Inflammatory macrophage treated with lipopolysaccharide for 4 hours (primary cell): ENCODE results near the gene RSPH6A.
A peak's percentile ranks its signal among the peaks of the same experiment; 100 is the strongest.
"Not testable (repeated sequence)": the region's sequence is repeated elsewhere in the genome, so short reads cannot be mapped to it uniquely, and the experiment has no call there.

ENCODE experiments used
- DNase-seq: peaks from one replicate; pipeline ENCODE4 v3.0.0-alpha.2; 2020

RSPH6A gene

DNA sequence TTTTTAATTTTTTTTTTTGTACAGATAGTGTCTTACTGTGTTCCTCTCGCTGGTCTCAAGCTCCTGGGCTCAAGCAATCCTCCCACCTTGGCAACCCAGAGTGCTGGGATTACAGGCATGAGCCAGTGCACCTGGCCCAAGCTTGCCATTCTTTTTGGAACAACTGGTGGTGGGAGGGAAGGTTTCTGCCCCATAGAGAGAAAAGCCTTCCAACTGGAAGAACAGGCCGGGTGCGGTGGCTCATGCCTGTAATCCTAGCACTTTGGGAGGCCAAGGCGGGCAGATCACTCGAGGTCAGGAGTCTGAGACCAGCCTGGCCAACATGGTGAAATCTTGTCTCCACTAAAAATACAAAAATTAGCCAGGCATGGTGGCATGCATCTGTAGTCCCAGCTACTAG, 15.6 kb downstream of the RSPH6A start:
- not testable (repeated sequence) for DNase-seq

DNA sequence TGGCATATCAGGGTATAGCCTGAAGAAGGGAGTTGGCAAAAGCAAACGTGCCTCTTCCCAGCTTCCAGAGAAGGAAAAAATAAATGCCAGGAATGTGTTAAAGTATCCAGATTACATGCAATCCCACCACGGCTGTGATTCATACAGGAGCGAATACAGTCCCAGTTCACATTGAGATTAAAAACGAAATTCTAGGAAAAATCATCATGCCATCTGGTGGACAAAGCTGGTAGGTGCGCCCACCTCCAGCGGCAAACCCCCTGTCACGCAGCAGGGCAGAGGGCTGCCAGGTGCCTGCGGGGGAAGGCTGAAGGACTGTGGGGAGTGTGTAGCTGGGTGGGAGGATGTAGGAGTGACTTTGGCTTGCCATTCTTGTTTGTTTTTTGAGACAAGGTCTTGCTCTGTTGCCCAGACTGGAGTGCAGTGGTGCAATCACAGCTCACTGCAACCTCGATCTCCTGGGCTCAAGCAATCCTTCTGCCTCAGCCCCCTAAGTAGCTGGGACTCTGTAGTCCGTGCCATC, 16.1 kb downstream of the RSPH6A start:
- peak; percentile 46 for DNase-seq

DNA sequence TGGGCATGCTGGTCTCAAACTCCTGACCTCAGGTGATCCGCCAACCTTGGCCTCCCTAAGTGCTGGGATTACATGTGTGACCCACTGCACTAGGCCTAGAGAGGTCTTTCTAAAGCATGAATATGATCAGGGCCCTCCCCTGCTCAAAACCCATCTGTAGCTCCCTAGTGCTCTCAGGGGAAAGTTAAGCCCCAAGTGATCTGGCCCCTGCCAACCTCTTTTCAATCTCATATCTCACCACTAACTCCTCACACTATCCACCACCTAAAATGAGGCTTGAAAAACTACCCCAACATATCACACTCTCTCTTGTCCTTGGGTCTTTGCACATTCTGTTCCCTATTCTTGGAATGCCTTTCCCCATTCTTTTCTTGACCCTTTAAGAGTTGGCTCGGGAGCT, 20.5 kb downstream of the RSPH6A start:
- no peak for DNase-seq

DNA sequence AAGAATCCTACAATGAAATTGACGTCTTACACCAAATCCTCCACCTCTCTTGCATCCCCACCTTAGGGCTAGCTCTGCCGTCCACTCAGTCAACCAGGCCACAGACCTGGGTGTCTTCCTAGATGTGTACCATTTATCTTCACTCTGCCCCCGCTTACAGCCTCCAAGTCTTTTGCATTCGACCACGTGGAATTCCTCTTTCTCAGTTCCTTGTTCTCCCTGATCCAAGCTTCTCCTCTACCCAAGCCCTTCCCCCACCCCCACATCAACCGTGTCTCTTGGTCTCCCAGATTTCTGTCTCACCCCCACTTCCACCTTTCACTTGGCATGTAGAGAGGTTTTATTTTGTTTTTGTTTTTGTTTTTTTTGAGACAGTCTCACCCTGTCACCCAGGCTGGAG, 21.2 kb downstream of the RSPH6A start:
- peak; percentile 63 for DNase-seq

DNA sequence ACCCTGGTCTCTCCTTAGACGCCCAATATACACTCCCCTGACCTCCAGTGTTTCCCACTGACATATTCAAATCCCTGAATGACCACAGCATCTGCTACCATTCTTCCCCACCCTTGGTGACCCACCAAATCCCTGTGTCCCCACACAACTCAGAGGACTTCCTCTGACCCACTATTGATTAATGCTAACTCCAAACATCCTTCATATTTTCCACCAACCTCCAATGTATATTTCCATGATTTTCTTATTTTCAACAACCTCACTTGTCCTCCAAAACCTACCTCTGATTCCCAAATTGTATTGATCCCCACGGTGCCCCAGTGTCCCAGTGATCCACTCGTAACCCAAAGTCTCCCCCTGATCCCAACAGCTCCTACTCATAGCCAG, 21.9 kb downstream of the RSPH6A start:
- no peak for DNase-seq

DNA sequence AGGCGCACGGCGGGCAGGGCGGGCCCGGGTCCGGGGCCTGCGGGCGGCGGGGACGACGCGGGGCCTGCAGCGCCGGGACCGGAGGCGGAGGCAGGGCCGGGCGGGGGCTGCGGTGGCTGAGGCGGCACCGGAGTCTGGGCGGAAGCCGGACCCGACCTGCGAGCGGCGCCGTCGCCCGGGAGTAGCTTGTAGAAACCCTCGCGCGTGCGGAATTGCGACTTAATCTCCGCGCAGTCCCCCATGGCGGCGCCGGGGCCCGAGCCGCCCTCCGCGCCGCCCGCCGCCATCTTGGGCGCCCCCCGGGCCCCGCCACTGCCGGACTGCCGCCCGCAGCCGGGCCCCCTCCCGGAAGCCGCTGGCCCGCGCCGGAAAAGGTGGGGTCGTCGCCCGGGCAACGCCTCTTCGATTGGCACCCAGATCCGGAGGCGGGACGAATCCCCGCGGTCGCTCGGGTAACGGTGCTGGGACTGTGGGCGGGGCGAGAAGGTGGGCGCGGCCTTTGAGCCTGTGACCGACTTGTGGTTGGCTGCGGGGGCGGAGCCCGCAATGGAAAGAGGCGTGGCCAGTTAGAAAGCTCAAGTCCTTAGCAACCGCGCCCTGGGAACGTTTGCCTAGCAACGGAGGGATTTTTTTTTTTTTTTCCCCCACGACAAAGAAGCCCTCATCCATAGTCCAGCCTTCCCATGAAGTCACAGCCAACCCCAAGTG, 22.5 kb downstream of the RSPH6A start, which contains the start of gene DMWD:
DMWD (minus strand) TSS at position 376 of the 708 bp plus-strand sequence; CDS start at position 287, 89 bp downstream.
- DNase-seq = peak; percentile 98

DNA sequence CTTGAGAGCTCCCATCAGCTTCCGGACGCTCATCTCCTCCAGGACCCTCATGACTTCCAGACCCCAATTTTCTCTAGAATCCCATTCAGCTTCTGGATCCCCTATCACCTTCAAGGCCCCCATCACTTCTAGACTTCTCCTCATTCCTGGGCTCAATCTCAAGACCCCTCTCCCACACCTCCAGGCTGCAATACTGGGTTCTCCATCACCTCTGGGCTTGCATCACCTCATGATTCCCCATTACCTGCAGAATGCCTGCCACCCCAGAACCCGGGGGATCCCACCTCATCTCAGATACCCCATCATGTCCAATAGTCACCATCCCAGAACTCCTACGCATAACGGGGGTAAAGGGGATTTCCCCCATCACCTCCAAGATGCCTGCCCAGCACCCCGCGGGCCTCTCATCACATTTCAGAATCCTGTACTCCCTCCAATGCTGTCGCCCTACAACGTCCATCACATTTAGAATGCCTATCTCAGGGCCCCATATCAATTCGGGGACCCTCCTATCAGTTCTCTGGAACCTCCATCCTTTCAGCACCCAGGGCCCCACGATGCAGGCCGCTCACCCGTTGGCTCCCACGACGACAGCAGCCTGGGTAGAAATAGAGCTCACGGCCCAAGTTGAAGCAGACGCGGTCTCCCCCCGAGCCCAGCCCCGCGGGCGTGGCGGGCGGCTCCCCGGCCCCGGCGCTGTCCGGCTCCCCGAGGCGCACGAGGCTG, 23.2 kb downstream of the RSPH6A start:
- no peak for DNase-seq

DNA sequence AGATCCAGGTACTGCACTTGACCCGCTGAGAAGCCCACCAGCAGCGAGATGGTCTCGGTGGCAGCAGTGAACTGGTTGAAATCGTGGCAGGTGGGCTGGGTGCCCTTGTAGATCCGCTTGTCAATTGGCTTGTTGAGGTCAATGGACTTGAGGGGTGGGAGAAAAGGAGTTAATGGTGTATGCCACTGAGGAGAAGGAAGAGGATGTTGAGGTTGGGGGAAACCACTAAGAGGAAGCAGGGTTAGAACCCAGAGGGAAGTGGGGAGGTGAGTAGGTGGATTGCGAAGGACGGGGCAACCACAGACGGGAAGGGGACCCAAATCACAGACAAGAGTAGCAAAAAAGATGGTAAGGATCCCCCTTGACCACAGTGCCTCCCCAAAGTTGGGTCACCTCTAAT, 24.2 kb downstream of the RSPH6A start:
- DNase-seq = peak; percentile 92

DNA sequence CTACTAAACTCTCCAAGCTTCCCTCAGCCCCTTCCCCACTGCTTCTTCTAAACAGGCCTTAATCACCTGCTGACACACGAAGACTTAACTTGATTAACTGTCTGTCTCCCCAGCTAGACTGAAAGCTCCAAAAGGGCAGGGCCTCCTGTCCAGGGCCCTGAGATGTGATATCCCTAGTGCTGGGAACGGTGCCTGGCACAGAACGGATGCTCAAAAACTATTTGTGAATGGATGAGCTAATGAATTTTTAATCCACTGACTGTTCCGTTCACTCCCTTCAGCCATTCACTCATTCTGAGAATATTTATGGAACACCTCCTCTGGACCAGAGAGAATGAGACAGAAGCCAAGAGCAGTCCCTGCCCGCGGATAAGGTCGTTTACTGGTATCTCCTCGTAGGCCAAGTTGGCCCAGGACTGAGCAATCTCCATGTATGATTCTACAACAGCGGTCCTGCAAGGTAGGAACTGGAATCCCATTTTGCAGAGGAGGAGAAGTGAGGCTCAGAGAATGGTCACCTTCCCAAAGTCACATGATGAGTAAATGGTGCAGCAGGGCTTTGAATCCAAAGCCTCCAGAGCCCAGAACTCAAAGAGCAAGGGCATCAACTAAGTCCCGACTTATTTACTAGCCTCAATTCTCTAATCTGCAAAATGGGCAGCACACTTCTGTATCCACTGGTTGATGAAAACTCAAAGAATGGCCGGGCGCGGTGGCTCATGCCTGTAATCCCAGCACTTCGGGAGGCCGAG, 25.9 kb downstream of the RSPH6A start:
- DNase-seq = no peak

DNA sequence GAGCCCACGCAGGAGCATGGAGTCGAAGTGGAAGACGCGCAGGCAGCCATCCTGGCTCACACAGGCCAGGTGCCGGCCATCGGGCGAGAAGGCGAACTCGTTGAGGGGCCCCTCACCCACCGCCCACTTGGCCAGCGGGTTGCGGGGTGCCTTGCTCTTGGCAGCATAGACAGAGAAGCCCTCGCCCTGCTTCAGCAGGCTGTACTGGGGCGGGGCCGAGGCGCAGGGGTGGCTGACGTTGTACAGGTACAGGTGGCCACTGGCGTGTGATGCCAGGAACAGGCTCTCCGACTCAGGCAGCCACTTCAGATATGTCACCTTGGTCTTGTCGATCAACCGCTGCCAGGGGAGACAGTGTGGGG, 28.6 kb downstream of the RSPH6A start:
- no peak for DNase-seq

DNA sequence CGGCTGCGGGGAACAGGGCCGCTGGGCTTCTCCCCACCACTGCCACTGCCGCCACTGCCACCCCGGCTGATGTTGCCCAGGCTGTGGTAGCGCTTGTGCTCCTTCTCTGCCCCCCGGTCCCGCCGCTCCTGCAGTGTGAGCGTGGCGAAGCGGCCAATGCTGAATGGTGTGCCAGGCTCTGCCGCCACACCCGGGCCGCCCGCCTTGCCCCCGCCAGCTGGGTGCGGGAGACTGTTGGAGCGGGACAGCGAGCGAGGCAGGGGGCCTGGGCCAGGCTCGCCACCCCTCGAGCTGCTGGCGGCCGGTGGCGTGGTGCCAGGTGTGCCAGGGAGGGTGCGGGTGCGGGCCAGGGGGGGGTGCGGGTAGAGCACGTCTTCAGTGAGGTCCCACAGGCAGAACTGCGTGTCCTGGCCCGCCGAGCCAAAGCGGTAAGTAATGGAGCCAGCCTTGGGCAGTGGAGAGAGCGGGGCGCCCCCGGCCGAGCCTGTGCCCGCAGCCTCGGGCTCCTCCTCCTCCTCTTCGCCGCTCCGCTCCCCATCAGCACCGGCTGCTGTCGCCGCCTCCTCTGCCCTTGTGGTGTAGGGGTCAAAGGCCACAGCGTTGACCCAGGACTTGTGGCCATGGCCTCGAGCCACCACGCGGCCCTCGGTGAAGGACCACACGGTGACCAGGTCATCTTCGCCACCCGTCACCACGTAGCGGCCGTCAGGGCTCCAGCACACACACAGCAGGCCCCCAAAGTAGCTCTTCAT, 29.2 kb downstream of the RSPH6A start:
- DNase-seq = no peak

DNA sequence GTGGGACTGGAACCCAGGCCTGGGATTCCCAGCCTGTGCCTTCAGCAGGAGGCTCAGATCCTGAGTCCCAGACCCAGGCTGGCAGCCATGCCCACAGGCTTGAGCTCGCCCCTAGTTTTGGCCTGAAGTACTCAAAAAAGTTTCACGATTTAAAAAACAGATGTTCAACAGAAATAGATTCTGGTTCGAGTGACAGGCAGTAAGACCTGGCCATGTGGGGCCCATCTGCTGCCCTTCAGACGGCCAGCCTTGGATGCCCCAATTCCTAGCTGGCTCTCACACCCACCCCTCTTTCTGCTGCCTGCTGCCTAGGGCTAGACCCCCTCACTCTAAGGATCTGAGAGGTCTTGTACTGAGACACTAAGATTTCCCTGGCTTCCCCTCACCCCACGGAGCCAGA, 30.0 kb downstream of the RSPH6A start:
- DNase-seq = no peak

DNA sequence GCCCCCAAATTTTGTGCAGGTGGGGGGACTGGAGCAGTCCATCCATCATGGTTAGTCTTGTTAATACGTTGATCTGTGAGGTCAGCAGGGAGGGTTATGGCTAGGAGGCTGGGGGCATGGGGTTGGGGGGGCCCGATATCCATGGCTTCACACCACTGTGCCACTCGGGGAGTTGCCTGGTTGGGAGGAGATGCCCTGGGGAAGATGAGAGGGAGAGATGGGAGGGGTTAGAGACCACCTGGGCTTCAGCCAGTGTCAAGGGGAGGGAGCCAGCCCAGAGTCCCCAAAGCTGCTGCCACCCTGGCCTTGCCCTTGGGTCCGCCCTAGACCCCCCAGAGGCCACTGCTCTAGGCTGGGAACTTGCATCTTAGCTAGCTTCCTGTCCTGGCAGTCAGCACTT, 31.0 kb downstream of the RSPH6A start:
- no peak for DNase-seq

DNA sequence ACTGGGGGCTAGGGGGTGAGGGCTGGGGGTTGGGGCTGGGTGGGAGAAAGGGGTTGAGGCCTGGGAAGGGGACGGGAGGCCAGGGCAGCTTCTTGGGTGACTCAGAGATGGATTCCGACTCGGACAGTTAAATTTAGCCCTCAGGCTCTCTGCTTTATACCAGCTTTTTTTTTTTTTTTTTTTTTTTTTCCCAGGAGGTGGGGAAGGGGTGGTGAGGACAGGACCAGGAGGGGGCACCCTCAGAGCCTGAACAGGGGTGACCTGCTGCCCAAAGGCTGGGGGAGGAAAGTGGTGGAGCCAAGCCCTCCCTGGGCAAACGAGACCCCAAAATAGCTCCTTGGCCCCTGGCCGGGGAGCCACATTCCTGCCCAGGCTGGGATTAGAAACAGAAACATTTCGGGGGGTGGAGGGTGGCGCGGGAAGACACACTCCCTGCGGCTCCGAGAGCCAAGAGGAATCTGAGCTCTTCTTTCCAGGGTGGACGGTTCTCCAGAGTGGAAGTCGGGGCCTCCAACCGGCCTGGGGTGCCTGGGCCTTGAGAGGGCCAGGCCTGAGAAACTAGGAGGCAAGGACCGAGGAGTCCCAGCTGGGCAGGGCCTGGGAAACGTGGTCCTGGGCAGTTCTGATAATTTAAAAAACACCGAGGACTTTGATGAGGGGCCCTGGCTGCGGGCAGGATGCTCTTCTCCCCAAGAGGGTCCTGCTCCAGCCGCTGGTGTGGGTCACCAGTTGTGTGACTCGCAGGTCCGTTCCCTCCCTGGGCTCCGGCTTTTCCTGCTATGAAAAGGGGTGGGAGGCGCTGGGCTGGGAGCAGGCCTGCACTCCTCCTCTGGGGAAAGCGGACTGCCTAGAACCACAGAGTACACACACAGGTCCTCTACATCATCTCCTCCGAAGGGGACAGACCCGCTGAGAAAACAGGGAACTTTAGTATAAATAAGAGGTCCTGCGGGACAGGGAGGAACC, 32.0 kb downstream of the RSPH6A start:
- no peak for DNase-seq

DNA sequence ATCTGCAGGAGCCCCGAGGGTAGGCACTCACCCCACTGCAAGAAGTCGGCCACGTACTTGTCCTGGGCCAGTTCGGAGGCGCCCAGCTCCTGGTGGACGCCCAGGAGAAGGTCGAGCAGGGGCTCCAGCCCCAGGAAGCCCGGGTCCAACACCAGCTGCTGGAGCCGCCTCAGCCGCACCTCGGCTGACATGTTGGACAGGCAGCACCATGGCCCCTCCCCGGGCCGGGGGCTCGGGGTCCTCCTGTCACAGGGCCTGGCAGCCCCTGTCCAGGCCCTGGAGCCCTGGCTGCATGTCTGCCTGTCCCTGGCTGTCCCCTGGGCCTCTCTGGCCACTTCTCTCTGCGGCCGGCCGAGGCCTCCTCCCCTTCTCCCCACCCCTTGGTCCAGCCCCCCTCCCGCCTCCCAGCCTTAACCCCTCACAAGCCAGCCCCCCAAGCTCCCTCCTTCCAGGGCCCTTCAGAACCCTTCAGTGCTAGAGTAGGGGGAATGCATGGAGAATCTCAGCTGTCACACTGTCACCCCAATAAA, 32.9 kb downstream of the RSPH6A start, which contains the start of gene DMPK:
DMPK (minus strand) TSS at position 329 of the 530 bp plus-strand sequence; CDS start at position 191, 138 bp downstream.
- no peak for DNase-seq

DNA sequence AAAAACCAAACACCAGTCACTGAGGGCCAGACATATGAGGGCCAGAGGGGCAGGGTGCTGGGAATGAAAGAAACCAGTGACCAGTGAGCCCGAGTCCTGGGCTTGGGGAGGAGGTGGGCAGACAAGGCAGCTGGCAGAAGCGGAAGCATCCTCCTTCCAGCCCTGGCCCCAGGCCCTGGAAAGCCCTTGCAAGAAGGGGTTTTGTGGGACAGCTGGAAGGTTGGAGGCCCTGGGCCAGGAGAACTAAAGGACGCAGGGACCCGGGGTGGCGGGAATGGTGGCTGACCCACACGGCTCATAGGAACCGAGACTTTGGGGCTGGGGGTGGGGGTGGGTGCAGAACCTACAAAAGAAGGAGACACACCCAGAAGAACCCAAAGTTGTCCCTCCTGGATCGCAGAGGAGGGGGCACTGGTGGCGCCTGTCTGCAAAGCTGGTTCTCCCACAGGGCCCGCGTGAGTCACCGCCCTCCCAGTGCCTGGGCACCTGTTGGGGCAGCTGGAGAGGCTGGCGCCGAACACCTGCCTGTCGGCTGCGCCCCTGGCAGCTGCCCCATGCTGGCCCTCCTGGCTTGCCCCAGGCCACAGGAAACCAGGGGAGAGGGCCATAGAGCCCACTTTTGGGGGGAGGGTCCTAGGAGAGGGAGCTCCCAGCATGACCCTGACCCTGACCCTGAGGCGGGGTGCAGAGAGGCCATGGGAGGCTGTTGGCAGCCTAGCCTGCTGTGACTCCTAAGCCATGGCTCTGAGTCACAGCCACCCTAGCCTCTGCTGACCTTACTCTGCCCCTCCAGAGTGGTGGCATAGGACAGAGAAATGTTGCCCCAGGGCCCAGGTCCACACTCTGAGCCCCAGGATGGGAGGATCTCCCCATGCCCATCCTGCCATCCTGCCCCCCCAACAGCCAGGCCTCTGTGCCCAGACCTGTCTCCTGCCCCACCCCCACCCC, 33.6 kb downstream of the RSPH6A start:
- DNase-seq = no peak

DNA sequence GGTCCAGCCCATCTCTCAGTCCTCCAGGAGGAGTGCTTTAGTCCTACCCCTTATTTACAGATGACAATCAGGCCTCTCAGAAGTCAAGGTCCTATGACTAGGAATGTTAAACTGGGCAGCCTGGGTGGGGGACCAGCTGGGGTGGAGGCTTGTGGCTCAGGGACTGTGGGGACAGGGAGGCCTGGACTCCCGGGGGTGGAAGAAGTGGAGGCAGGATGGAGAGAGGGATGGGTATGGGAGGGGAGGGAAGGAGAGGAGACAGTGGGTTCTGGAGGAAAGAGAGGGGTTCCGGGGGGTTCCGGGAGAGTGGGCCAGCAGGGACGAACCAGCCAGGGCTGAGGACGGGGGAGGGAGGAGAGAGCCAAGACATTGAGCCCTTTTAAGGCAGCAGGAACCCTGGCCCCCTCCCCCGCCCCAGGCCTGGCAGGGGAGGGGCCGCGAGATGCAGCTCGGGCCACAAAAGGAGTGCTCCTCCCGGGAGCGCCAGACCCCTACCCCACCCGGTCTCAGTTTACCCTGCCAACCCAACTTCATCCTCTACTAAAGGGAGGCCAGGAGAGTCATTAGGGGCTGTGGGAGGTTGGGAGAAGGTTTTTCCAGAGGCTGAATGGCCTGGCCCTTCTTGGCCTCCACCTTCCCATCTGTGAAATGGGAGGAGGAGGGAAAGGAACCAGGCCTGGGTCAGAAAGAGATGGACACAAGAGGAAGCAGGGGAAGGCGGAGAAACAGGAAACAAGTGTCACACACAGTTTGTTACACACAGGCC, 34.5 kb downstream of the RSPH6A start:
- DNase-seq = peak; percentile 31

DNA sequence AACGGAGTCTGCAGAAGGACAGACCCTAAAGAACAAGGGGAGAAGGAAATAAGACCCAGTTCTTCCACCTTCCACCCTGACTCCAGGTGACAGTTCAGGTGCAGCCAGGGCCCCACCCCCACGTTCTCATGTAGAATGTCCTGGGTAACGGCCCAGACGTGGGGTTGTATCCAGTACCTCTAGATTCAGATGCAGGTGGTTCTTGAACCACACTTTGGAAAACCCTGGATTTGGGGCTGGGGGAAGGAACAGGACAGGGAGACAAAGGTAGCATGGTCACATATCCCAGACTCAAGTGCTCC, 35.0 kb downstream of the RSPH6A start:
- no peak for DNase-seq
